PC-9 (cell line): ENCODE results near the gene KLHDC8B. TPM values are rescaled to one million over a fixed set of nuclear protein-coding genes. Genes with fewer than 3 reads are reported as not detected.

Experiments
- BruUV-seq: library from RNA; stranded (reverse); fragments of 400-500 nt; replicated peaks from 2 replicates; lab custom pipeline; 2021; lab: Mats Ljungman, UMichigan
- CTCF ChIA-PET: fragments of 300-600 bp; sonication (Branson Sonifier 250); formaldehyde crosslinking; loops from one replicate; lab custom pipeline; 2022; ENCODE audit warnings: antibody characterized with exemption; lab: Charles Lee
- POLR2A ChIA-PET: fragments of 300-600 bp; sonication (Branson Sonifier 250); formaldehyde crosslinking; loops from one replicate; lab custom pipeline; 2022; ENCODE audit warnings: antibody characterized with exemption; ENCODE audit not compliant: unreplicated experiment; lab: Charles Lee
- DNase-seq, 2 experiments: peaks; one replicate each; pipeline versions ENCODE4 v3.0.0 to v3.0.0-alpha.2; 2015 to 2022; ENCODE audit warnings: mixed read lengths in 1 of 2
- H2AFZ ChIP-seq: fragments of 200-600 bp; sonication (generic); 2 replicates; pipeline ENCODE4 v1.8.1; 2017; ENCODE audit warnings: antibody characterized with exemption
- H3F3A ChIP-seq: fragments of 200-600 bp; sonication (generic); 2 replicates; pipeline ENCODE4 v1.8.1; 2017; ENCODE audit warnings: antibody characterized with exemption, mild to moderate bottlenecking, low read depth; ENCODE audit not compliant: insufficient read depth
- H3K27ac ChIP-seq: fragments of 200-600 bp; sonication (generic); 2 replicates; pipeline ENCODE4 v1.6.1; 2016; ENCODE audit warnings: mixed run types
- H3K27me3 ChIP-seq: fragments of 200-600 bp; sonication (generic); 2 replicates; pipeline ENCODE4 v1.6.1; 2016; ENCODE audit warnings: low read depth, mixed run types; ENCODE audit not compliant: insufficient read depth
- H3K36me3 ChIP-seq: fragments of 200-600 bp; sonication (generic); 2 replicates; pipeline ENCODE4 v1.6.1; 2016; ENCODE audit warnings: low read depth, mixed run types
- H3K4me1 ChIP-seq: fragments of 200-600 bp; sonication (generic); replicated peaks from 2 replicates; pipeline ENCODE4 v1.6.1; 2016; ENCODE audit warnings: mixed run types; ENCODE audit not compliant: insufficient read depth
- H3K4me2 ChIP-seq: fragments of 200-600 bp; sonication (generic); 2 replicates; pipeline ENCODE4 v1.6.1; 2017; ENCODE audit warnings: mixed run types
- H3K4me3 ChIP-seq: fragments of 200-600 bp; sonication (generic); 2 replicates; pipeline ENCODE4 v1.6.1; 2016; ENCODE audit warnings: mixed run types
- H3K79me2 ChIP-seq: fragments of 200-600 bp; sonication (generic); 2 replicates; pipeline ENCODE4 v1.6.1; 2017; ENCODE audit warnings: low read depth, mixed run types
- H3K9me2 ChIP-seq: fragments of 200-600 bp; sonication (generic); 2 replicates; pipeline ENCODE4 v1.8.1; 2017; ENCODE audit warnings: mild to moderate bottlenecking; ENCODE audit not compliant: insufficient read depth
- H3K9me3 ChIP-seq: fragments of 200-600 bp; sonication (generic); 2 replicates; pipeline ENCODE4 v1.8.1; 2016; ENCODE audit warnings: low read depth; ENCODE audit not compliant: insufficient read depth
- H4K20me1 ChIP-seq: fragments of 200-600 bp; sonication (generic); 2 replicates; pipeline ENCODE4 v1.8.1; 2017; ENCODE audit not compliant: insufficient read depth
- CTCF ChIP-seq: fragments of 200-600 bp; sonication (generic); conservative IDR thresholded peaks from 2 replicates; pipeline ENCODE4 v1.6.1; 2017; ENCODE audit warnings: mixed run types, antibody characterized with exemption, mild to moderate bottlenecking, moderate library complexity
- EZH2 ChIP-seq: fragments of 200-600 bp; sonication (generic); IDR thresholded peaks from 2 replicates; pipeline ENCODE4 v1.8.0; 2017; ENCODE audit warnings: antibody characterized with exemption, low read depth
- intact Hi-C: fragments of 100-400 bp; cut with micrococcal nuclease; formaldehyde crosslinking; loops from one replicate; pipeline ENCODE4 v1.10.0; 2022; ENCODE audit not compliant: unreplicated experiment
- total RNA-seq: library from RNA; stranded (reverse); gene quantifications from 2 replicates; pipeline ENCODE4 v1.2.3, GENCODE V29; 2021

KLHDC8B gene
- total RNA-seq, 1 experiment from 2014 or later = 15.3 TPM

GRCh38 chr3:49183873-49184272 is 12.5 kb downstream of the KLHDC8B start:
- H3K79me2 ChIP-seq = no peaks in the 10 kb centered on the region
- no peaks in the 10 kb centered on the region for H3K9me2 ChIP-seq
- no TSS peak for BruUV-seq
- H3K27me3 ChIP-seq = no peaks in the 10 kb centered on the region
- H3K36me3 ChIP-seq = no peaks in the 10 kb centered on the region
- no peaks in the 10 kb centered on the region for H4K20me1 ChIP-seq
- CTCF ChIA-PET = no interaction called here
- no peaks in the 10 kb centered on the region for H3K9me3 ChIP-seq
- TF ChIP-seq CTCF (no peak), EZH2 (no peak)
- DNase-seq = no peak
- H2AFZ ChIP-seq = no peak overlapping the region
- H3F3A ChIP-seq = no peaks in the 10 kb centered on the region
- no peak overlapping the region for H3K27ac ChIP-seq
- intact Hi-C loops = no loop called here
- POLR2A ChIA-PET = no interaction called here
- H3K4me1 ChIP-seq = no peaks in the 10 kb centered on the region
- H3K4me2 ChIP-seq = no peak overlapping the region
- H3K4me3 ChIP-seq = no peak overlapping the region

GRCh38 chr3:49191741-49192140 is 20.3 kb downstream of the KLHDC8B start:
- Histone ChIP-seq H3K4me3 (no peak overlapping the region), H2AFZ (no peak overlapping the region), H3F3A (no peaks in the 10 kb centered on the region), H3K27ac (no peak overlapping the region), H4K20me1 (no peaks in the 10 kb centered on the region), H3K36me3 (no peaks in the 10 kb centered on the region), H3K27me3 (no peaks in the 10 kb centered on the region), H3K9me3 (no peaks in the 10 kb centered on the region), H3K9me2 (no peaks in the 10 kb centered on the region), H3K4me2 (no peak overlapping the region), H3K4me1 (no peaks in the 10 kb centered on the region), H3K79me2 (no peaks in the 10 kb centered on the region)
- intact Hi-C loops = no loop called here
- DNase-seq = no peak
- no TSS peak for BruUV-seq
- no peak for TF ChIP-seq EZH2
- TF ChIP-seq CTCF = no peak
- ChIA-PET CTCF (no interaction called here), POLR2A (no interaction called here)

GRCh38 chr3:49198161-49198560 is 26.8 kb downstream of the KLHDC8B start:
- Histone ChIP-seq H3K79me2 (no peaks in the 10 kb centered on the region), H3K4me2 (no peak overlapping the region), H3K36me3 (no peaks in the 10 kb centered on the region), H3K4me3 (no peak overlapping the region), H3K9me2 (no peaks in the 10 kb centered on the region), H3K27me3 (no peaks in the 10 kb centered on the region), H3K27ac (no peak overlapping the region), H3K4me1 (no peaks in the 10 kb centered on the region), H3F3A (no peaks in the 10 kb centered on the region), H4K20me1 (no peaks in the 10 kb centered on the region), H2AFZ (no peak overlapping the region), H3K9me3 (no peaks in the 10 kb centered on the region)
- TF ChIP-seq EZH2 (no peak), CTCF (no peak)
- intact Hi-C loops = no loop called here
- no peak for DNase-seq
- BruUV-seq = no TSS peak
- ChIA-PET CTCF (no interaction called here), POLR2A (no interaction called here)
